PFSK-1 (cell line): ENCODE results near the gene HMGCS2.

Experiments used
- FOXP2 ChIP-seq: optimal IDR thresholded peaks from 2 replicates; pipeline ENCODE3; 2011; ENCODE audit warnings: borderline replicate concordance, control low read depth, inconsistent platforms; ENCODE audit not compliant: insufficient read depth; ENCODE audit errors: extremely low read length, extremely low read depth
- POLR2AphosphoS5 ChIP-seq: IDR thresholded peaks from 2 replicates; pipeline ENCODE4 v1.6.1; 2012; ENCODE audit warnings: low read depth, mild to moderate bottlenecking, control low read depth, low read length, moderate library complexity
- REST ChIP-seq, 2 experiments: IDR thresholded peaks; 2 replicates each; pipeline versions ENCODE4 v1.6.1 to v1.8.0; 2011 to 2012; ENCODE audit warnings: low read depth in 2 of 2, low read length in 2 of 2, control low read depth in 1 of 2, inconsistent platforms in 1 of 2, mild to moderate bottlenecking in 1 of 2, moderate library complexity in 1 of 2; ENCODE audit not compliant: insufficient read depth in 1 of 2
- SIN3A ChIP-seq: IDR thresholded peaks from 2 replicates; pipeline ENCODE4 v1.6.1; 2012; ENCODE audit warnings: mild to moderate bottlenecking, low read length, moderate library complexity, borderline replicate concordance; ENCODE audit not compliant: insufficient read depth
- TAF1 ChIP-seq: IDR thresholded peaks from 2 replicates; pipeline ENCODE4 v1.6.1; 2012; ENCODE audit warnings: low read length, control low read depth, borderline replicate concordance; ENCODE audit not compliant: insufficient read depth

HMGCS2 gene

GRCh38 chr1:119721896-119722295 is 46.8 kb downstream of the HMGCS2 start:
- TF ChIP-seq SIN3A (no peak), REST (IDR thresholded peaks at IDR 0.05; ENCODE audit: insufficient read depth in 1 of 2, low read depth in 2 of 2, low read length in 2 of 2) (no peak), FOXP2 (no peak), TAF1 (no peak), POLR2AphosphoS5 (no peak)

- no peak for TF ChIP-seq TAF1
- TF ChIP-seq POLR2AphosphoS5, result no peak; the same call in 1 of the 2 replicates
- TF ChIP-seq REST (IDR thresholded peaks at IDR 0.05; ENCODE audit: insufficient read depth in 1 of 2, low read depth in 2 of 2, low read length in 2 of 2), result no peak
- TF ChIP-seq SIN3A, result no peak
- TF ChIP-seq FOXP2, result no peak
These were observed 47.8 kb downstream of the HMGCS2 start for GRCh38 chr1:119720866-119721440.

DNA sequence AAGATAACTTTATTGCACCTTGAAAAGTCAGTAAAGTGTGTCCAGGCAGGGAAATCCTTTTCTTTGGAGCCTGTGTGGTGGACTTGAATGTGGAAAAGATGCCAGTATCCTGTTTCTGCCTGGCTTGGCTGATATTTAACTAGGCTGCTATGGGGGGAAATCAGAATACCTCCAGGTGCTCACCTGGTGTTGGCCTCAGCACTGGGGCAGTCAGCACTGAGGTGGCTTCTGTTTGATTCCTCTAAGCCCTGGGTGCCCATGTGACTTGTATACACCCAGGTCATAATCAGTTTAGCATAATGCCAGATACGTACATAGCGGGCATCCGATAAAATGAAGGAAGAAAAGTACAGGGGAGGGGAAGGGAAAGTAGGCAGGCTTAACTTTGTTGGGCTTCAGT is 49.7 kb downstream of the HMGCS2 start:
- TF ChIP-seq SIN3A (no peak), FOXP2 (no peak), REST (IDR thresholded peaks at IDR 0.05; ENCODE audit: insufficient read depth in 1 of 2, low read depth in 2 of 2, low read length in 2 of 2) (no peak), POLR2AphosphoS5 (no peak), TAF1 (no peak)

GRCh38 chr1:119718409-119718808 is 50.3 kb downstream of the HMGCS2 start:
- TF ChIP-seq POLR2AphosphoS5 (no peak), SIN3A (no peak), FOXP2 (no peak), REST (IDR thresholded peaks at IDR 0.05; ENCODE audit: insufficient read depth in 1 of 2, low read depth in 2 of 2, low read length in 2 of 2) (no peak), TAF1 (no peak)

DNA sequence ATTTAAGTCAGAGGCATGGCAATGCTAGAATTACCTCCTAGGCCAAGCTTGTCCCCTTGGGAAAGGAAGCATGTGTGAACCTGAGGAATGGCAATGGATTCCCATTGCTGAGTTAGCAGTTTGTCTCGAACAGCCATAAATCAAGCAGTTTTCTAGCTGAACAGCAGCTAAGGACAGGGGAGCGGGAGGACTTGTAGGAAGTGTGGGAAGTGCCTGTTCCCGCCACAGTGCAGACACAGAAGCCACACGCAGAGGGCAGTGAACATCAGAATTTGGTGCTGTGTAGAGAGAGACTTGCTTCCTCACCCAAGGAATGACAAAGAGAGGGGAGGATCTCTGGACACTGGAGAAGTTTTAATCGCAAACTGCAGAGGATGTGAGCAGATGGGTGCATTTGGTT is 53.2 kb downstream of the HMGCS2 start:
- TF ChIP-seq FOXP2 (no peak), POLR2AphosphoS5 (no peak), SIN3A (no peak), TAF1 (no peak), REST (IDR thresholded peaks at IDR 0.05; ENCODE audit: insufficient read depth in 1 of 2, low read depth in 2 of 2, low read length in 2 of 2) (no peak)
